Caco-2 (cell line): ENCODE data around the gene KRTAP5-4. TPM values are rescaled to one million over a fixed set of nuclear protein-coding genes. Genes with fewer than 3 reads are reported as not detected.

Source experiments
- BruUV-seq: library from RNA; stranded (reverse); fragments of 400-500 nt; replicated peaks from 2 replicates; lab custom pipeline; 2021; lab: Mats Ljungman, UMichigan
- CTCF ChIA-PET: fragments of 300-600 bp; sonication (Branson Sonifier 250); formaldehyde crosslinking; loops from one replicate; lab custom pipeline; 2022; ENCODE audit warnings: antibody characterized with exemption; lab: Charles Lee
- POLR2A ChIA-PET: fragments of 300-600 bp; sonication (Branson Sonifier 250); formaldehyde crosslinking; loops from one replicate; lab custom pipeline; 2022; ENCODE audit warnings: antibody characterized with exemption; lab: Charles Lee
- DNase-seq, 2 experiments: peaks; one replicate each; pipeline versions ENCODE4 v3.0.0 to v3.0.0-alpha.2; 2020 to 2022
- H3K27me3 ChIP-seq: replicated peaks from 2 replicates; pipeline ENCODE4 v1.6.0; 2011; ENCODE audit warnings: low read length; ENCODE audit not compliant: control insufficient read depth, insufficient read depth
- H3K36me3 ChIP-seq: 2 replicates; pipeline ENCODE4 v1.5.1; 2011; ENCODE audit warnings: low read length; ENCODE audit not compliant: control insufficient read depth, insufficient read depth
- H3K4me1 ChIP-seq: fragments of 250-450 bp; sonication (Bioruptor Pico); 2 replicates; pipeline ENCODE4 v1.5.1; 2020; ENCODE audit warnings: mild to moderate bottlenecking
- H3K4me3 ChIP-seq: 2 replicates; pipeline ENCODE4 v1.5.1; 2011; ENCODE audit warnings: low read depth, mild to moderate bottlenecking, control low read depth, low read length
- H3K9me3 ChIP-seq: fragments of 250-450 bp; sonication (Bioruptor Pico); 2 replicates; pipeline ENCODE4 v1.5.1; 2020; ENCODE audit warnings: mild to moderate bottlenecking, moderate library complexity
- H3K27ac Mint-ChIP-seq: one replicate; pipeline ENCODE4 v1.8.0; 2022; ENCODE audit warnings: mixed read lengths; ENCODE audit not compliant: unreplicated experiment
- H3K27me3 Mint-ChIP-seq: one replicate; pipeline ENCODE4 v1.8.0; 2022; ENCODE audit warnings: mixed read lengths; ENCODE audit not compliant: insufficient read depth, unreplicated experiment
- H3K36me3 Mint-ChIP-seq: one replicate; pipeline ENCODE4 v1.8.0; 2022; ENCODE audit warnings: mild to moderate bottlenecking, mixed read lengths; ENCODE audit not compliant: insufficient read depth, unreplicated experiment
- H3K4me1 Mint-ChIP-seq: one replicate; pipeline ENCODE4 v1.8.0; 2022; ENCODE audit warnings: low read depth, mixed read lengths; ENCODE audit not compliant: unreplicated experiment
- H3K4me3 Mint-ChIP-seq: one replicate; pipeline ENCODE4 v1.8.0; 2022; ENCODE audit warnings: mild to moderate bottlenecking, moderate library complexity, mixed read lengths; ENCODE audit not compliant: unreplicated experiment
- H3K9me3 Mint-ChIP-seq: one replicate; pipeline ENCODE4 v1.8.0; 2022; ENCODE audit warnings: mixed read lengths; ENCODE audit not compliant: unreplicated experiment
- CTCF ChIP-seq, 2 experiments: fragments of 200-600 bp in 1 of 2; IDR thresholded peaks; 1 replicate in 1 of 2; 2 replicates in 1 of 2; pipeline versions ENCODE4 v1.5.1 to v1.8.0; 2011 to 2022; ENCODE audit warnings: antibody characterized with exemption in 1 of 2, control low read depth in 1 of 2, inconsistent platforms in 1 of 2, low read depth in 1 of 2, low read length in 1 of 2, mild to moderate bottlenecking in 1 of 2, moderate library complexity in 1 of 2; ENCODE audit not compliant: insufficient read depth in 1 of 2, severe bottlenecking in 1 of 2, unreplicated experiment in 1 of 2
- intact Hi-C: fragments of 100-400 bp; cut with micrococcal nuclease; formaldehyde crosslinking; loops from one replicate; pipeline ENCODE4 v1.10.0; 2022; ENCODE audit not compliant: unreplicated experiment
- total RNA-seq: library from RNA; stranded (reverse); gene quantifications from 2 replicates; pipeline ENCODE4 v1.2.3, GENCODE V29; 2022

The KRTAP5-4 gene
- total RNA-seq, 1 experiment from 2014 or later = not detected

GRCh38 chr11:1572197-1573076 lies 49.5 kb downstream of the KRTAP5-4 start, which contains the start of gene DUSP8:
Gene DUSP8, minus strand, starts transcription at chr11:1572271. Its CDS starts 6,445 bp downstream, at chr11:1565826.
- Histone ChIP-seq H3K9me3 (no peaks in the 10 kb centered on the region; the same call in 1 of the 2 replicates), H3K27me3 (peaks cover 2% of the 10 kb centered on the region), H3K36me3 (no peaks in the 10 kb centered on the region), H3K4me1 (peaks cover 14% of the 10 kb centered on the region; the same call in 1 of the 2 replicates), H3K4me3 (peak within 1 kb of the TSS; percentile 57)
- BruUV-seq = TSS peak; percentile 40
- intact Hi-C loops = loop anchor here (5.0 kb wide), 1 partner anchor 460 kb away; no protein-coding TSS in a partner anchor
- Mint-ChIP-seq H3K4me1 (peaks cover 6% of the 10 kb centered on the region), H3K9me3 (no peaks in the 10 kb centered on the region), H3K36me3 (no peaks in the 10 kb centered on the region), H3K27ac (no peak within 1 kb of the TSS), H3K27me3 (no peaks in the 10 kb centered on the region), H3K4me3 (peak within 1 kb of the TSS; percentile 70)
- TF ChIP-seq CTCF (IDR thresholded peaks at IDR 0.05; ENCODE audit: insufficient read depth in 1 of 2, low read depth in 1 of 2, low read length in 1 of 2, severe bottlenecking in 1 of 2, unreplicated experiment in 1 of 2) = no peak
- ChIA-PET CTCF (interaction anchor here (0.6 to 3.8 kb wide), 2 partner anchors 26 to 78 kb away, joined by 4 to 138 read pairs; no protein-coding TSS in a partner anchor), POLR2A (interaction anchor here (0.5 to 0.8 kb wide), 4 partner anchors 26 to 638 kb away, joined by 3 to 4 read pairs (median 4); no protein-coding TSS in a partner anchor)
- DNase-seq = peak; percentile 86 to 93

GRCh38 chr11:1571760-1572196 lies 50.2 kb downstream of the KRTAP5-4 start:
- H3K36me3 Mint-ChIP-seq = no peaks in the 10 kb centered on the region
- H3K4me3 Mint-ChIP-seq = peak overlapping the region; percentile 70
- H3K36me3 ChIP-seq = no peaks in the 10 kb centered on the region
- H3K4me1 ChIP-seq = peaks cover 14% of the 10 kb centered on the region; the same call in 1 of the 2 replicates
- H3K9me3 ChIP-seq = no peaks in the 10 kb centered on the region
- no peak overlapping the region for H3K27ac Mint-ChIP-seq
- H3K9me3 Mint-ChIP-seq = no peaks in the 10 kb centered on the region
- no peaks in the 10 kb centered on the region for H3K27me3 Mint-ChIP-seq
- TF ChIP-seq CTCF (IDR thresholded peaks at IDR 0.05; ENCODE audit: insufficient read depth in 1 of 2, low read depth in 1 of 2, low read length in 1 of 2, severe bottlenecking in 1 of 2, unreplicated experiment in 1 of 2) = no peak
- DNase-seq = no peak
- peaks cover 2% of the 10 kb centered on the region for H3K27me3 ChIP-seq
- intact Hi-C loops = loop anchor here (5.0 kb wide), 1 partner anchor 459 kb away; no protein-coding TSS in a partner anchor
- no TSS peak for BruUV-seq
- peak overlapping the region; percentile 29 for H3K4me3 ChIP-seq
- ChIA-PET CTCF (interaction anchor here (0.6 to 3.8 kb wide), 2 partner anchors 25 to 79 kb away, joined by 4 to 138 read pairs; no protein-coding TSS in a partner anchor), POLR2A (interaction anchor here (0.6 to 0.8 kb wide), 2 partner anchors 93 to 639 kb away, joined by 3 to 4 read pairs; no protein-coding TSS in a partner anchor)
- H3K4me1 Mint-ChIP-seq = peaks cover 6% of the 10 kb centered on the region

Other genes starting within 250 kb of the KRTAP5-4 start
- 32.8 and 35.9 TPM in 2 replicates for gene BRSK2, start 232.2 kb downstream of the KRTAP5-4 start, total RNA-seq
- 29.6 and 32.7 TPM in 2 replicates for gene MOB2, start 135.4 kb downstream of the KRTAP5-4 start, total RNA-seq
- 7.7 and 12.1 TPM in 2 replicates for gene DUSP8, start 49.9 kb downstream of the KRTAP5-4 start, total RNA-seq
- not detected in 2 replicates for gene KRTAP5-1, start 36.9 kb downstream of the KRTAP5-4 start, total RNA-seq
- gene KRTAP5-2, start 23.8 kb downstream of the KRTAP5-4 start, total RNA-seq = not detected in 2 replicates
- gene KRTAP5-3, start 13.7 kb downstream of the KRTAP5-4 start, total RNA-seq = not detected in 2 replicates
- not detected in 2 replicates for gene KRTAP5-5, start 7.6 kb upstream of the KRTAP5-4 start, total RNA-seq
- not detected in 2 replicates for gene KRTAP5-6, start 75.1 kb upstream of the KRTAP5-4 start, total RNA-seq
- gene IFITM10, start 128.5 kb upstream of the KRTAP5-4 start, total RNA-seq = 1.3 and 2.7 TPM in 2 replicates
- 328 and 335 TPM in 2 replicates for gene CTSD, start 141.8 kb upstream of the KRTAP5-4 start, total RNA-seq
- 11.3 and 14.9 TPM in 2 replicates for gene SYT8, start 212.9 kb upstream of the KRTAP5-4 start, total RNA-seq
- 5.7 and 8.6 TPM in 2 replicates for gene TNNI2, start 216.8 kb upstream of the KRTAP5-4 start, total RNA-seq
- gene LSP1, start 230.9 kb upstream of the KRTAP5-4 start, total RNA-seq = 1.5 TPM in 1 of 2 replicates, not detected in the other